GM10248 (cell line): ENCODE results near the gene POLD2.

Source experiments
- CTCF ChIA-PET: fragments of 300-600 bp; sonication (Branson Sonifier 250); formaldehyde crosslinking; extraction: SDS; loops from one replicate; lab custom pipeline; 2021; ENCODE audit warnings: antibody characterized with exemption; lab: Yijun Ruan, JAX
- POLR2A ChIA-PET: fragments of 350-650 bp; sonication (Branson Sonifier 250); formaldehyde crosslinking; extraction: SDS; loops from one replicate; lab custom pipeline; 2020; ENCODE audit warnings: antibody characterized with exemption; lab: Yijun Ruan, JAX
- DNase-seq: peaks from one replicate; pipeline ENCODE4 v3.0.0; 2012; ENCODE audit errors: extremely low spot score
- TF ChIP-seq, protein P1 (sequence below): IDR thresholded peaks from 2 replicates; pipeline ENCODE4 v1.5.1; 2012; ENCODE audit warnings: mild to moderate bottlenecking, low read depth; ENCODE audit errors: extremely low read depth, missing control alignments, control extremely low read depth

The POLD2 gene

GRCh38 chr7:44139311-44140010 is 16.1 kb upstream of the POLD2 start:
- ChIA-PET CTCF (no interaction called here), POLR2A (no interaction called here)
- TF ChIP-seq, protein P1, sequence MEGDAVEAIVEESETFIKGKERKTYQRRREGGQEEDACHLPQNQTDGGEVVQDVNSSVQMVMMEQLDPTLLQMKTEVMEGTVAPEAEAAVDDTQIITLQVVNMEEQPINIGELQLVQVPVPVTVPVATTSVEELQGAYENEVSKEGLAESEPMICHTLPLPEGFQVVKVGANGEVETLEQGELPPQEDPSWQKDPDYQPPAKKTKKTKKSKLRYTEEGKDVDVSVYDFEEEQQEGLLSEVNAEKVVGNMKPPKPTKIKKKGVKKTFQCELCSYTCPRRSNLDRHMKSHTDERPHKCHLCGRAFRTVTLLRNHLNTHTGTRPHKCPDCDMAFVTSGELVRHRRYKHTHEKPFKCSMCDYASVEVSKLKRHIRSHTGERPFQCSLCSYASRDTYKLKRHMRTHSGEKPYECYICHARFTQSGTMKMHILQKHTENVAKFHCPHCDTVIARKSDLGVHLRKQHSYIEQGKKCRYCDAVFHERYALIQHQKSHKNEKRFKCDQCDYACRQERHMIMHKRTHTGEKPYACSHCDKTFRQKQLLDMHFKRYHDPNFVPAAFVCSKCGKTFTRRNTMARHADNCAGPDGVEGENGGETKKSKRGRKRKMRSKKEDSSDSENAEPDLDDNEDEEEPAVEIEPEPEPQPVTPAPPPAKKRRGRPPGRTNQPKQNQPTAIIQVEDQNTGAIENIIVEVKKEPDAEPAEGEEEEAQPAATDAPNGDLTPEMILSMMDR = no peak
- DNase-seq = no peak

- DNase-seq = no peak
- TF ChIP-seq, protein P1 = no peak
- CTCF ChIA-PET = interaction anchor here (1.2 to 1.3 kb wide), 2 partner anchors 9 to 50 kb away, joined by 3 to 6 read pairs; no protein-coding TSS in a partner anchor
- POLR2A ChIA-PET = no interaction called here
Observed at GRCh38 chr7:44138698-44139097, 15.3 kb upstream of the POLD2 start.

DNA sequence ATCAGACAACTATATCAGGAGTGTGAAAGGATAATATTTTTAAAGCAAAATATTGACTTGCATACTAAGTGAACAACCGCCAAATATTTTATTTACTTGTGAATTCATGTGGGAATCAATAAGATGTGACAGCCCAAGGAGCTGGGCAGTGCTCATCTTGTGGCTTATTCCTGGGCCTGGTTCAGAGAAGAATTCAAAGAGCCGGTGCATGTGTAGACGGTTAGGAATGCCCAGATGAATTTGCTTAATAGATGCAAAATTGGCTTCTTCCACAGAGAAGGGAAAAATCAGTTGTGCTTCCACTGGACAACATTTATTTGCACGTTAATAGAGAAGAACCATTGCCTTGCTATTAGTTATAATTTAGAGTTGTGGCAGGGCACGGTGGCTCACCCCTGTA is 13.4 kb upstream of the POLD2 start:
- POLR2A ChIA-PET = no interaction called here

GRCh38 chr7:44134943-44135628 is 11.7 kb upstream of the POLD2 start:
- TF ChIP-seq, protein P1 = no peak
- ChIA-PET CTCF (interaction anchor here (1.0 kb wide), 1 partner anchor 12 kb away, joined by 3 read pairs; the partner anchor contains the start of gene POLD2), POLR2A (no interaction called here)
- DNase-seq = no peak

More for the DNA sequence above, 13.4 kb upstream of the POLD2 start:
- DNase-seq = no peak
- TF ChIP-seq, protein P1 = no peak
- CTCF ChIA-PET = no interaction called here

DNA sequence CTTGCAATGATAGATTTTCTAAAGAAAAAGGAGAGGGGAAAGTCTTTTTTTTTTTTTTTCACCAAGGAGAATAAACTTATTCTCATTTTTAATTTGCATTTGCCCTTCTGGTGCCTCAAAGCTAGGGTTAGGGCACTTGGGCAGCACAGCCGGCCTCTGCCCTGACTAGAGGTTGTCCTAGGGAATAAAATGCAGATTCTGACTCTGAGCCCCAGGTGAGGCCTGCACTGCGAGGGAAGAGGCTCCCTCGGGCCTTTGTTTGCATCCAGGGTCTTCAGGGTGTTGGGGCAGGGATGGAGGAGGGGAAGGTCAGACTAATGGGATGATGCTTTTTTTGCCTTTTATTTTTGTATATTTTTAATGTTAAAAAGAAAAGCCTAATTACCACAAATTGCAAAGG is 9.9 kb upstream of the POLD2 start:
- ChIA-PET CTCF (no interaction called here), POLR2A (no interaction called here)
- no peak for DNase-seq
- TF ChIP-seq, protein P1 = no peak

GRCh38 chr7:44132039-44132438 is 8.7 kb upstream of the POLD2 start:
- TF ChIP-seq, protein P1 = no peak
- POLR2A ChIA-PET = no interaction called here
- DNase-seq = no peak
- CTCF ChIA-PET = interaction anchor here (1.0 to 1.8 kb wide), 3 partner anchors 10 to 47 kb away, joined by 3 to 4 read pairs (median 3); no protein-coding TSS in a partner anchor
